Measurements from ENCODE around the gene CD99L2.

GRCh38 chrX:150846130-150846529, 52.3 kb downstream of the CD99L2 start:
- TF ChIP-seq CTCF (IDR thresholded peaks at IDR 0.05; ENCODE audit: low read depth, low read length, poor library complexity, severe bottlenecking) (no peak), EZH2phosphoT487 (IDR thresholded peaks at IDR 0.05; ENCODE audit: borderline replicate concordance, low read length) (no peak)
